22Rv1 (cell line): ENCODE results near the gene KRT86.
"Not testable (repeated sequence)": the region's sequence is repeated elsewhere in the genome, so short reads cannot be mapped to it uniquely, and the experiment has no call there.

Source experiments
- ZFX ChIP-seq: fragments of 450-650 bp; IDR thresholded peaks from 2 replicates; pipeline ENCODE4 v1.6.1; 2017; ENCODE audit warnings: antibody characterized with exemption, borderline replicate concordance
- TF ChIP-seq, protein P1 (sequence below): fragments of 450-650 bp; IDR thresholded peaks from 2 replicates; pipeline ENCODE4 v1.5.1; 2017; ENCODE audit warnings: mild to moderate bottlenecking

DNA sequence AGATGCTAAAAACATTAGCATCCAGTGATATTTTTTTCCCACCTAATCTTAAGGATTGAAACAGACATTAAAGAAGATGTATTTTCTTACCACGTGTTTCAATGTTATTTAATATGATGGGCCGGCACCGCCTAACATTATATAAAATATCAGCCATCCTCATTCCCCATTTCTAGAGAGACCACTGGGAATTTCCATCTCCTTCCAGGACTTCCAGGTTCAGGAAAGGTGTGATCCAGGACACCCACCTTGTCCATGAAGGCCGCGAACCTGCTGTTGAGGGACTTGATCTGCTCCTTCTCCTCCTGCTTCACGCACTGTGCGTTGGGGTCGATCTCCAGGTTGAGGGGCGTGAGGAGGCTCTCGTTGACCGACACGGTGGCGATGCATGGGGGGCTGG, 16.5 kb upstream of the KRT86 start:
- TF ChIP-seq, protein P1, sequence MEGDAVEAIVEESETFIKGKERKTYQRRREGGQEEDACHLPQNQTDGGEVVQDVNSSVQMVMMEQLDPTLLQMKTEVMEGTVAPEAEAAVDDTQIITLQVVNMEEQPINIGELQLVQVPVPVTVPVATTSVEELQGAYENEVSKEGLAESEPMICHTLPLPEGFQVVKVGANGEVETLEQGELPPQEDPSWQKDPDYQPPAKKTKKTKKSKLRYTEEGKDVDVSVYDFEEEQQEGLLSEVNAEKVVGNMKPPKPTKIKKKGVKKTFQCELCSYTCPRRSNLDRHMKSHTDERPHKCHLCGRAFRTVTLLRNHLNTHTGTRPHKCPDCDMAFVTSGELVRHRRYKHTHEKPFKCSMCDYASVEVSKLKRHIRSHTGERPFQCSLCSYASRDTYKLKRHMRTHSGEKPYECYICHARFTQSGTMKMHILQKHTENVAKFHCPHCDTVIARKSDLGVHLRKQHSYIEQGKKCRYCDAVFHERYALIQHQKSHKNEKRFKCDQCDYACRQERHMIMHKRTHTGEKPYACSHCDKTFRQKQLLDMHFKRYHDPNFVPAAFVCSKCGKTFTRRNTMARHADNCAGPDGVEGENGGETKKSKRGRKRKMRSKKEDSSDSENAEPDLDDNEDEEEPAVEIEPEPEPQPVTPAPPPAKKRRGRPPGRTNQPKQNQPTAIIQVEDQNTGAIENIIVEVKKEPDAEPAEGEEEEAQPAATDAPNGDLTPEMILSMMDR: not testable (repeated sequence)
- TF ChIP-seq ZFX: not testable (repeated sequence)
